GM12891 (cell line): Measurements from ENCODE around the gene ISYNA1.

ENCODE experiments used
- PAX5 ChIP-seq: IDR thresholded peaks from 2 replicates; pipeline ENCODE4 v1.6.1; 2011; ENCODE audit warnings: low read length, moderate library complexity, mild to moderate bottlenecking; ENCODE audit not compliant: insufficient read depth, severe bottlenecking
- POLR2A ChIP-seq: IDR thresholded peaks from 2 replicates; pipeline ENCODE4 v1.6.1; 2011; ENCODE audit warnings: low read depth, low read length, control low read depth
- POLR2AphosphoS5 ChIP-seq: IDR thresholded peaks from 2 replicates; pipeline ENCODE4 v1.6.1; 2011; ENCODE audit warnings: low read depth, low read length, control low read depth
- TAF1 ChIP-seq: IDR thresholded peaks from 2 replicates; pipeline ENCODE4 v1.6.1; 2011; ENCODE audit warnings: low read depth, low read length, control low read depth

DNA sequence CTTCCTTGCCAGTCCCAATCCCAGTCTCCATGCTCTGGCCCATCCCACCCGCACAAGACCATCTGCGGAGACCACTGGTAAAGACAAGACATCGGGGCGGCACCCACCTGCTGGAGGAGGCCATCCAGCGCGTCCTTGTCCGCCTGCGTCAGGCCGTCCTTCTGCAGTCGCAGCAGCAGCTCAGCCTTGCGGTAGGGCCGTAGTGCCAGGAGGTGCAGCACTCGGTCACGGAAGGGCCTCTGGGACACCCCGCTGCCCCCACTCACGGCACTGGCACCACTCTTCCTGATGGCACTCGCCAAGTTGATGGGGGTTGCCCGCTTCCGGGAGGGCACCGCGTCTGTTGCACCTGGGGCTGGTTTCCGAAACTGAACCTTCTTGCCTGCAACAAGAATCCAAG lies 23.5 kb upstream of the ISYNA1 start:
- TF ChIP-seq PAX5 (no peak), POLR2A (no peak), TAF1 (no peak), POLR2AphosphoS5 (no peak)
